PC-3 (cell line): Measurements from ENCODE around the gene LMNA.

Experiments
- CTCF ChIP-seq: fragments of 300-600 bp; sonication (generic); conservative IDR thresholded peaks from 2 replicates; pipeline ENCODE4 v1.5.1; 2017; ENCODE audit warnings: antibody characterized with exemption, low read depth, mild to moderate bottlenecking, low read length
- EZH2 ChIP-seq: fragments of 300-600 bp; sonication (generic); IDR thresholded peaks from one replicate; pipeline ENCODE4 v1.6.1; 2017; ENCODE audit warnings: antibody characterized with exemption, mild to moderate bottlenecking, low read length; ENCODE audit not compliant: unreplicated experiment
- EZH2phosphoT487 ChIP-seq: fragments of 300-600 bp; sonication (generic); IDR thresholded peaks from 2 replicates; pipeline ENCODE4 v1.6.1; 2018; ENCODE audit warnings: mild to moderate bottlenecking, antibody characterized with exemption, low read length, borderline replicate concordance

- TF ChIP-seq CTCF (peak; percentile 83), EZH2 (no peak), EZH2phosphoT487 (no peak)
These were observed 26.6 kb downstream of the LMNA start for GRCh38 chr1:156140879-156141707.
